Mesothelial cell of epicardium (in vitro differentiated cells): ENCODE data around the gene CHL1. TPM values are rescaled to one million over a fixed set of nuclear protein-coding genes. Genes with fewer than 3 reads are reported as not detected.

Source experiments
- DNase-seq, 2 experiments: peaks; one replicate each; pipeline ENCODE4 v3.0.0; 2021; ENCODE audit warnings: low spot score in 2 of 2; ENCODE audit not compliant: unreplicated experiment in 2 of 2
- H3K27ac Mint-ChIP-seq: 2 replicates; pipeline ENCODE4 v1.8.0; 2021; ENCODE audit warnings: mixed read lengths
- H3K27me3 Mint-ChIP-seq: 2 replicates; pipeline ENCODE4 v1.8.0; 2021; ENCODE audit warnings: low read depth, mixed read lengths
- H3K36me3 Mint-ChIP-seq: 2 replicates; pipeline ENCODE4 v1.8.0; 2021; ENCODE audit warnings: mixed read lengths
- H3K4me1 Mint-ChIP-seq: 2 replicates; pipeline ENCODE4 v1.8.0; 2021; ENCODE audit warnings: mixed read lengths
- H3K4me3 Mint-ChIP-seq: 2 replicates; pipeline ENCODE4 v1.8.0; 2021; ENCODE audit warnings: mild to moderate bottlenecking, moderate library complexity, mixed read lengths
- H3K9me3 Mint-ChIP-seq: 2 replicates; pipeline ENCODE4 v1.8.0; 2021; ENCODE audit warnings: mixed read lengths
- total RNA-seq: library from RNA; stranded (reverse); gene quantifications from 3 replicates; pipeline ENCODE4 v1.2.1, GENCODE V29; 2021
- TF ChIP-seq, protein P1 (sequence below): fragments of 200-600 bp; sonication (generic); IDR thresholded peaks from one replicate; pipeline ENCODE4 v1.5.0; 2021; ENCODE audit warnings: antibody characterized with exemption; ENCODE audit not compliant: unreplicated experiment

Gene CHL1
- total RNA-seq, 1 donor from 2014 or later = not detected

- Mint-ChIP-seq H3K4me1 (no peaks in the 10 kb centered on the region), H3K27ac (no peak overlapping the region), H3K27me3 (peaks cover 26% of the 10 kb centered on the region), H3K4me3 (no peak overlapping the region), H3K36me3 (no peaks in the 10 kb centered on the region), H3K9me3 (no peaks in the 10 kb centered on the region)
- no peak for DNase-seq
- TF ChIP-seq, protein P1, sequence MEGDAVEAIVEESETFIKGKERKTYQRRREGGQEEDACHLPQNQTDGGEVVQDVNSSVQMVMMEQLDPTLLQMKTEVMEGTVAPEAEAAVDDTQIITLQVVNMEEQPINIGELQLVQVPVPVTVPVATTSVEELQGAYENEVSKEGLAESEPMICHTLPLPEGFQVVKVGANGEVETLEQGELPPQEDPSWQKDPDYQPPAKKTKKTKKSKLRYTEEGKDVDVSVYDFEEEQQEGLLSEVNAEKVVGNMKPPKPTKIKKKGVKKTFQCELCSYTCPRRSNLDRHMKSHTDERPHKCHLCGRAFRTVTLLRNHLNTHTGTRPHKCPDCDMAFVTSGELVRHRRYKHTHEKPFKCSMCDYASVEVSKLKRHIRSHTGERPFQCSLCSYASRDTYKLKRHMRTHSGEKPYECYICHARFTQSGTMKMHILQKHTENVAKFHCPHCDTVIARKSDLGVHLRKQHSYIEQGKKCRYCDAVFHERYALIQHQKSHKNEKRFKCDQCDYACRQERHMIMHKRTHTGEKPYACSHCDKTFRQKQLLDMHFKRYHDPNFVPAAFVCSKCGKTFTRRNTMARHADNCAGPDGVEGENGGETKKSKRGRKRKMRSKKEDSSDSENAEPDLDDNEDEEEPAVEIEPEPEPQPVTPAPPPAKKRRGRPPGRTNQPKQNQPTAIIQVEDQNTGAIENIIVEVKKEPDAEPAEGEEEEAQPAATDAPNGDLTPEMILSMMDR = no peak
Measured at GRCh38 chr3:331881-332280, 135.3 kb downstream of the CHL1 start.

- no peaks in the 10 kb centered on the region for H3K4me1 Mint-ChIP-seq
- no peaks in the 10 kb centered on the region for H3K9me3 Mint-ChIP-seq
- no peak for DNase-seq
- H3K27ac Mint-ChIP-seq = no peak overlapping the region
- H3K27me3 Mint-ChIP-seq = peaks cover 26% of the 10 kb centered on the region
- H3K4me3 Mint-ChIP-seq = no peak overlapping the region
- TF ChIP-seq, protein P1 = no peak
- H3K36me3 Mint-ChIP-seq = no peaks in the 10 kb centered on the region
Measured at GRCh38 chr3:332701-333100, 136.1 kb downstream of the CHL1 start.

- Mint-ChIP-seq H3K4me1 (no peaks in the 10 kb centered on the region), H3K4me3 (no peak overlapping the region), H3K27ac (no peak overlapping the region), H3K27me3 (peaks cover 13% of the 10 kb centered on the region), H3K9me3 (no peaks in the 10 kb centered on the region), H3K36me3 (no peaks in the 10 kb centered on the region)
- no peak for DNase-seq
- TF ChIP-seq, protein P1 = no peak
Measured at GRCh38 chr3:335240-335639, 138.7 kb downstream of the CHL1 start.

DNA sequence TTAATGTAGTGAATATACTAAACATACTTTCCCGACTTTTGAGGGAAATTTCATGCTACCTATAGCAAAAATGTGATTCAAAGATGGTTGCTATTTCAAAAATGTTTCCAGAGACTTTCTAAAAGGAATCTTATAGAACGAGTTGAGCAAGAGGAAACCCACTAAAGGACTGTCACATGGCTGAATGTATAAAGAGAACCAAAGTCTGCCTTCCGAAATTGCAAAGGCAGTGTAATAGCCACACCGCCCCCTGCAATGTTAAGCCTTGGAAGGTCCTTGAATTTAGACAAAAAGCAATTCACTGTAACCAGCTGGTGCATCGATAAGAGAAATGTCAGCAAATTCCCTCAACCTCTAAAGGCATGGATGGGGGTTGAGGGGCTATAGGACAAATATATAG is 142.8 kb downstream of the CHL1 start:
- Mint-ChIP-seq H3K27ac (no peak overlapping the region), H3K27me3 (peaks cover 12% of the 10 kb centered on the region), H3K9me3 (no peaks in the 10 kb centered on the region), H3K36me3 (no peaks in the 10 kb centered on the region), H3K4me3 (no peak overlapping the region), H3K4me1 (no peaks in the 10 kb centered on the region)
- no peak for DNase-seq
- TF ChIP-seq, protein P1 = no peak

- TF ChIP-seq, protein P1 = no peak
- H3K36me3 Mint-ChIP-seq = no peaks in the 10 kb centered on the region
- H3K9me3 Mint-ChIP-seq = no peaks in the 10 kb centered on the region
- H3K4me1 Mint-ChIP-seq = peaks cover 3% of the 10 kb centered on the region
- no peak for DNase-seq
- peaks cover 19% of the 10 kb centered on the region for H3K27me3 Mint-ChIP-seq
- H3K27ac Mint-ChIP-seq = no peak overlapping the region
- H3K4me3 Mint-ChIP-seq = no peak overlapping the region
Measured at GRCh38 chr3:341998-342397, 145.4 kb downstream of the CHL1 start.

- Mint-ChIP-seq H3K27ac (no peak overlapping the region), H3K9me3 (no peaks in the 10 kb centered on the region)
- no peak for DNase-seq
Measured at GRCh38 chr3:346186-346585, 149.6 kb downstream of the CHL1 start.

More at GRCh38 chr3:346186-346585, 149.6 kb downstream of the CHL1 start:
- Mint-ChIP-seq H3K4me1 (peaks cover 3% of the 10 kb centered on the region), H3K36me3 (no peaks in the 10 kb centered on the region), H3K4me3 (no peak overlapping the region), H3K27me3 (peaks cover 53% of the 10 kb centered on the region)
- TF ChIP-seq, protein P1 = no peak
